Measurements from ENCODE around the gene HSPA4L. TPM values are rescaled to one million over a fixed set of nuclear protein-coding genes. Genes with fewer than 3 reads are reported as not detected.
A peak's percentile ranks its signal among the peaks of the same experiment; 100 is the strongest.

The HSPA4L gene
- total and polyA plus RNA-seq, 10 of the 15 experiments (the other 5 are each of a cell fraction or from before 2014, with no cell fraction given) = 8.6 to 40.5 (median 21.4) TPM

- no peak for DNase-seq (ENCODE audit: low read depth, low spot score)
- BruUV-seq (replicated peaks) = no TSS peak
- no peak for FAIRE-seq
- ChIA-PET SMC1A (ENCODE audit: uncharacterized antibody, unreplicated experiment) (interaction anchor here (0.6 to 1.3 kb wide), 4 partner anchors 9 to 303 kb away, joined by 3 to 4 read pairs (median 3); no protein-coding TSS in a partner anchor), CTCF (no interaction called here), RAD21 (ENCODE audit: unreplicated experiment) (no interaction called here), POLR2A (no interaction called here)
- no peaks in the 10 kb centered on the region for H4K20me1 ChIP-seq (ENCODE audit: control insufficient read depth, insufficient read depth)
- H3K79me2 ChIP-seq (ENCODE audit: control insufficient read depth, insufficient read depth, low read length) = no peaks in the 10 kb centered on the region
- H3K4me2 ChIP-seq (ENCODE audit: control insufficient read depth, insufficient read depth) = no peak overlapping the region
- H3K27me3 ChIP-seq (replicated peaks in 1 of 2; ENCODE audit: control insufficient read depth in 2 of 2, insufficient read depth in 2 of 2, low read length in 1 of 2) = no peaks in the 10 kb centered on the region
- no peak for ATAC-seq
- no peak overlapping the region for H3K4me3 ChIP-seq
- 43% methylated on average over 4 of the region's 4 CpGs for WGBS (ENCODE audit: insufficient coverage, insufficient replicate concordance, low lambda C conversion rate, missing lambda C conversion rate)
- in situ Hi-C loops (cut with MboI) (no loop called here), intact Hi-C loops (cut with micrococcal nuclease; ENCODE audit: unreplicated experiment) (no loop called here)
- peaks cover 8% of the 10 kb centered on the region for H3K9me3 ChIP-seq (replicated peaks; ENCODE audit: control insufficient read depth, insufficient read depth, low read length)
- no peaks in the 10 kb centered on the region for H3K4me1 ChIP-seq (ENCODE audit: control insufficient read depth, insufficient read depth, low read length)
- no peaks in the 10 kb centered on the region; a peak in 1 of 4 replicates for H3K36me3 ChIP-seq (ENCODE audit: control insufficient read depth in 2 of 2, insufficient read depth in 2 of 2, low read length in 1 of 2)
- no peak overlapping the region for H2AFZ ChIP-seq (ENCODE audit: control insufficient read depth, low read depth, low read length)
- H3K9ac ChIP-seq (ENCODE audit: control insufficient read depth, insufficient read depth, low read length) = no peak overlapping the region
- no peak overlapping the region for H3K27ac ChIP-seq (ENCODE audit: control insufficient read depth, insufficient read depth)
- TF ChIP-seq RAD51 (IDR thresholded peaks at IDR 0.05) = no peak
These were observed 34.2 kb upstream of the HSPA4L start for GRCh38 chr4:127747883-127748282.

DNA sequence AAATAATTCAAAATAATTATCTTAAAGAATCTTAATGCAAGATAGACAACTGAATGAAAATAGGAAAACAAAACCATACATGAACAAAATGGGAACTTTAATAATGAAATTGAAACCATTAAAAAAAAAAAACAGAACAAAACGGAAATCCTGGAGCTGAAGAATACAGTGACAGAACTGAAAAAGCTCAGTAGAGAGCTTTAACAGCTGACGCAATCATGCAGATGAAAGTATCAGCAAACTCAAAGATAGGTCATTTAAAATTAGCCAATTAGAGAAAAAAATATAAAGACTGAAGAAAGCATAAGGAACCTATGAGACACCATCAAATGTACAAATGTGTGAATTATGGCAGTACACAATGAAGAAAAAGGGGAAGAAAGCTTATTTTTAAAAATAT, 33.2 kb upstream of the HSPA4L start:
- in situ Hi-C loops (cut with MboI) = no loop called here
- ATAC-seq = no peak
- no peak overlapping the region for H3K4me2 ChIP-seq (ENCODE audit: control insufficient read depth, insufficient read depth)
- RAD21 ChIA-PET (ENCODE audit: unreplicated experiment) = no interaction called here
- no peaks in the 10 kb centered on the region for H3K27me3 ChIP-seq (replicated peaks in 1 of 2; ENCODE audit: control insufficient read depth in 2 of 2, insufficient read depth in 2 of 2, low read length in 1 of 2)
- no peaks in the 10 kb centered on the region; a peak in 1 of 4 replicates for H3K36me3 ChIP-seq (ENCODE audit: control insufficient read depth in 2 of 2, insufficient read depth in 2 of 2, low read length in 1 of 2)
- H3K9ac ChIP-seq (ENCODE audit: control insufficient read depth, insufficient read depth, low read length) = no peak overlapping the region
- H3K4me3 ChIP-seq = no peak overlapping the region
- H3K9me3 ChIP-seq (replicated peaks; ENCODE audit: control insufficient read depth, insufficient read depth, low read length) = peaks cover 8% of the 10 kb centered on the region
- no peak for FAIRE-seq
- 50% methylated on average over 2 of the region's 2 CpGs for WGBS (ENCODE audit: insufficient coverage, insufficient replicate concordance, low lambda C conversion rate, missing lambda C conversion rate)
- H3K79me2 ChIP-seq (ENCODE audit: control insufficient read depth, insufficient read depth, low read length) = no peaks in the 10 kb centered on the region
- BruUV-seq (replicated peaks) = no TSS peak
- intact Hi-C loops (cut with micrococcal nuclease; ENCODE audit: unreplicated experiment) = no loop called here
- H4K20me1 ChIP-seq (ENCODE audit: control insufficient read depth, insufficient read depth) = no peaks in the 10 kb centered on the region
- SMC1A ChIA-PET (ENCODE audit: uncharacterized antibody, unreplicated experiment) = interaction anchor here (1.8 kb wide), 1 partner anchor 16 kb away, joined by 7 read pairs; no protein-coding TSS in a partner anchor
- H3K27ac ChIP-seq (ENCODE audit: control insufficient read depth, insufficient read depth) = no peak overlapping the region
- no peak overlapping the region for H2AFZ ChIP-seq (ENCODE audit: control insufficient read depth, low read depth, low read length)
- TF ChIP-seq SRF (IDR thresholded peaks at IDR 0.05; ENCODE audit: low read depth in 2 of 2, low read length in 2 of 2) = no peak
- no peak for TF ChIP-seq RAD51 (IDR thresholded peaks at IDR 0.05)
- TF ChIP-seq CBX5 (IDR thresholded peaks at IDR 0.05; ENCODE audit: low read depth) = peak; percentile 93; the same call in 1 of the 2 replicates
- TF ChIP-seq, protein P1, sequence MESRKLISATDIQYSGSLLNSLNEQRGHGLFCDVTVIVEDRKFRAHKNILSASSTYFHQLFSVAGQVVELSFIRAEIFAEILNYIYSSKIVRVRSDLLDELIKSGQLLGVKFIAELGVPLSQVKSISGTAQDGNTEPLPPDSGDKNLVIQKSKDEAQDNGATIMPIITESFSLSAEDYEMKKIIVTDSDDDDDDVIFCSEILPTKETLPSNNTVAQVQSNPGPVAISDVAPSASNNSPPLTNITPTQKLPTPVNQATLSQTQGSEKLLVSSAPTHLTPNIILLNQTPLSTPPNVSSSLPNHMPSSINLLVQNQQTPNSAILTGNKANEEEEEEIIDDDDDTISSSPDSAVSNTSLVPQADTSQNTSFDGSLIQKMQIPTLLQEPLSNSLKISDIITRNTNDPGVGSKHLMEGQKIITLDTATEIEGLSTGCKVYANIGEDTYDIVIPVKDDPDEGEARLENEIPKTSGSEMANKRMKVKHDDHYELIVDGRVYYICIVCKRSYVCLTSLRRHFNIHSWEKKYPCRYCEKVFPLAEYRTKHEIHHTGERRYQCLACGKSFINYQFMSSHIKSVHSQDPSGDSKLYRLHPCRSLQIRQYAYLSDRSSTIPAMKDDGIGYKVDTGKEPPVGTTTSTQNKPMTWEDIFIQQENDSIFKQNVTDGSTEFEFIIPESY (IDR thresholded peaks at IDR 0.05) = peak; percentile 79; the same call in 1 of the 2 replicates
- TF ChIP-seq POLR2A (IDR thresholded peaks at IDR 0.05; ENCODE audit: low read depth, low read length) = no peak
- no peak for DNase-seq (ENCODE audit: low read depth, low spot score)
- H3K4me1 ChIP-seq (ENCODE audit: control insufficient read depth, insufficient read depth, low read length) = no peaks in the 10 kb centered on the region
- CTCF ChIA-PET = interaction anchor here (1.1 kb wide), 1 partner anchor 105 kb away, joined by 6 read pairs; no protein-coding TSS in a partner anchor
- POLR2A ChIA-PET = interaction anchor here (0.6 kb wide), 1 partner anchor 27 kb away, joined by 4 read pairs; no protein-coding TSS in a partner anchor
